Activated CD4-positive, CD25-positive, alpha-beta regulatory T cell treated with anti-CD3 and anti-CD28 coated beads, Interleukin-2, amount 50 U/mL, for 24 hours (primary cell): Measurements from ENCODE around the gene SENP3.

Experiments used
- ATAC-seq, 2 donors: fragments of 150-1000 bp; cut with Tn5 transposase; one replicate each; pipeline ENCODE4 v1.10.0; 2021; ENCODE audit warnings: mild to moderate bottlenecking in 1 of 2, moderate library complexity in 1 of 2

Gene SENP3

GRCh38 chr17:7561589-7562207 is at the start of gene SENP3:
Gene SENP3 (plus strand): TSS chr17:7561919. CDS start chr17:7563077, 1,158 bp downstream.
- peak; percentile 86 to 87 for ATAC-seq

- no peak for ATAC-seq
Measured at GRCh38 chr17:7512105-7512504, 49.6 kb upstream of the SENP3 start.

DNA sequence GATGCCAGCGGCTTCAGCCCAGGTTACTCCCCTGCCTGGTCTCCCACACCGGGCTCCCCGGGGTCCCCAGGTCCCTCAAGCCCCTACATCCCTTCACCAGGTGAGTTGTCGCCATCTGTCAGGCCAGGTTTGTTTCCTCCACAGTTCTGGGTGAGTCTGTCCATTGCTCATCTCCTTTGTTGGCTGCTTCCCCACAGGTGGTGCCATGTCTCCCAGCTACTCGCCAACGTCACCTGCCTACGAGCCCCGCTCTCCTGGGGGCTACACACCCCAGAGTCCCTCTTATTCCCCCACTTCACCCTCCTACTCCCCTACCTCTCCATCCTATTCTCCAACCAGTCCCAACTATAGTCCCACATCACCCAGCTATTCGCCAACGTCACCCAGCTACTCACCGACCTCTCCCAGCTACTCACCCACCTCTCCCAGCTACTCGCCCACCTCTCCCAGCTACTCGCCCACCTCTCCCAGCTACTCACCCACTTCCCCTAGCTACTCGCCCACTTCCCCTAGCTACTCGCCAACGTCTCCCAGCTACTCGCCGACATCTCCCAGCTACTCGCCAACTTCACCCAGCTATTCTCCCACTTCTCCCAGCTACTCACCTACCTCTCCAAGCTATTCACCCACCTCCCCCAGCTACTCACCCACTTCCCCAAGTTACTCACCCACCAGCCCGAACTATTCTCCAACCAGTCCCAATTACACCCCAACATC is 48.7 kb upstream of the SENP3 start:
- ATAC-seq = no peak

- ATAC-seq = no peak
Measured at GRCh38 chr17:7513850-7514419, 47.8 kb upstream of the SENP3 start.

DNA sequence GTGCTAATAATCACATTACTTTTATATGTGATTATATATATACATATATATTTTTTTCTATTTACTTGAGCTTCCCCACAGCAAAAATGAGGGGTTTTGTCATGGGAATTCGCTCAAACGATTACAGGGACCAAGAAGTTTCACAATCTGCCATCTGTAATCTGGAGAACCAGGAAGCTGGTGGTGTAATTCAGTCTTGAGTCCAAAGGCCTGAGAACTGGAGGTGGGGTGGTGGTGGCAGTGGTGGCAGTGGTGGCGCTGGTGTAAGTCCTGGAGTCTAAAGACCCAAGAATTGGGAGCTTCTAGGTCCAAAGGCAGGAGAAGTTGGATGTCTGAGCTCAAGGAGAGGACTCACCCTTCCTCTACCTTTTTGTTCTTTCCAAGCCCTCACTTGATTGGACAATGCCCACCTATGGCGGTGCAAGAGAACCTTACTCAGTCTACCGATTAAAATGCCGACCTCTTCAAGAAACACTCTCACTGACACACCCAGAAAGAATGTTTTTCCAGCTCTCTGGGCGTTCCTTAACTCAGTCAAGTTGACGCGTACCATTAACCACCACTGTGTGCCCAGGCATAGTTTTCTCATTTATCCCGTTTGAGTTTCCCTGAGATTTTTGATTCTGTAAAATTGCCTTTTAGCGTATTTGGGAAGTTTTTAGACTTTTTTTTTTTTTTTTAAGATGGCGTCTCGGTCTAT is 45.7 kb upstream of the SENP3 start:
- ATAC-seq = no peak

GRCh38 chr17:7523033-7523432 is 38.7 kb upstream of the SENP3 start:
- peak; percentile 38 to 64 for ATAC-seq

- ATAC-seq = no peak
Measured at GRCh38 chr17:7528842-7529241, 32.9 kb upstream of the SENP3 start.

DNA sequence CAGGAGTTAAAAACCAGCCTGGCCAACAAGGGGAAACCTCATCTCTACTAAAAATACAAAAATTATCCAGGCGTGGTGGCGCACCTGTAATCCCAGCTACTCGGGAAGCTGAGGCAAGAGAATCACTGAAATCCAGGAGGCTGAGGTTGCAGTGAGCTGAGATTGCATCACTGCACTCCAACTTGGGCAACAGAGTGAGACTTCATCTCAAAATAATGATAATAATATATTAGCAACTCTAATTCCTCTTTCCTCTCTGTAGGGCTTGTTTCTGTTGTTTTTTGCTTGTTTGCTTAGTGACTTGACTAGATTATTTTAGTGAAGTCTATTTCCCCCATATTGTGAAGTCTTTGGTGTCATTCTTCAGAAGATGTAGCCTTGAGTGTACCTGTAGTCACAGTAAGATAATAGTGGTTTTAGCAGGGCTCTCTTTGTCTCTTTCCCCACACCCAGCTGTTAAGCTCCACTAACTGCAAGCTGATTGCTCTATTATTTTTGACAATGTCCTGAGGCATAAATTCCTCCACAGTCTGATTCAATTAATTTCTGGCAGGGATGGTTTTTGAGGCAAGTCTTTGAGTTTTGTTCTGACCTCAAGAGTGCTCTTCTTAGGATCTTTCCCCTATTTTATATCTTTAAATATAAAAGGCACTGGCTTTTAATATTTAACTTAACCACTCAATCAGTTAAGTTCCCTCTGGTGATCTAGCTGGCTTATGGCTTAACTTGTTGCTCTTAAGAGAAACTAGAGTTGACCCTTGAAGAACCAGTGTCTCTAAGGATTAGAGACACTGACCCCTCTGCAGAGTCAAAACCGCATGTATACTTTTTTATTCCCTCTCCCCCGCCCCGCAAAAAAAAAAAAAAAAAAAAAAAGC is 31.5 kb upstream of the SENP3 start:
- ATAC-seq = no peak

DNA sequence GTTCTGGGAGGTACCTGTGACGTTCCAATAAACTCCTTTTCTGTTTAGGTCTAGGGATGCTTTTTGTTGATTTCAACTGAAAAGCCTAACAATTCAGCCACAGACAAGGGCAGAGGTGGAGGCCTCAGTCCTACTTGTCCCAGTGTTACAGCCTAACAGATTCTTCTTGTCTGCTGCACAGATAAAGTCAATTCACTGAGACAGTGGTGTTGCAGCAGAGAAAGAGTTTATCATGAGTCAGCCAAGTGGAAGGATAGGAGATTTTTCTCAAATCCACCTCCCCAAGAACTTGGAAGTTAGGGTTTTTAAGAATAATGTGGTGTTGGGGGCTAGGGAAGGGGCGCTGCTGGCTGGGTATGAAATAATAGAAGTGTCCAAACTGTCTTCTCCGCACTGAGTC is 23.7 kb upstream of the SENP3 start:
- no peak for ATAC-seq

GRCh38 chr17:7538891-7539545 is 22.7 kb upstream of the SENP3 start:
- no peak for ATAC-seq

DNA sequence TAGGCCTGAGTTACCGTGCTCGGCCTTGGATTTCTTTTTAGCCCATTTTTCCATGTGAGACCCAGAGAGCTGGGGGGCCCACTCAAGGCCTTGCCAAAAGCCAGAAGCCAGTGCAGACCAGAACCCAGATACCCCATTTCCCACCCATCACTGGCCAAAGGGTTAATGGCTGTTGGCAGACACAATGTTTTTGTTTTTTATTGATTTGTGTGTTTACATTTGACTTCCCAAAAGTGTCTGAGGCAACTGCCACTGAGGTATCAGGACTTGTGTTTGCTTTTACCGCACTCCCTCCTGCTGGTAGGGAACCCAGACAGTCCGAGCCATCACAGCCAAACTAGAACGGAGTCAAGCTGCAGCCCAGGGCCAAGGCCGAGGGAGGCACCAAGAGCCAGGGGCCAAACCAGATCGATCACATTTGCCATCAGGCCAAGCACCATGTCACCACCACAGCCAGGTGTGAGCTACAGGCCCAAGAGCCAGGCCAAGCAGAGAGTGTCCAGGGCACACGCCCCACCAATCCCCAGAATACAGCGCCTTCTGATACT is 20.6 kb upstream of the SENP3 start:
- ATAC-seq = no peak

DNA sequence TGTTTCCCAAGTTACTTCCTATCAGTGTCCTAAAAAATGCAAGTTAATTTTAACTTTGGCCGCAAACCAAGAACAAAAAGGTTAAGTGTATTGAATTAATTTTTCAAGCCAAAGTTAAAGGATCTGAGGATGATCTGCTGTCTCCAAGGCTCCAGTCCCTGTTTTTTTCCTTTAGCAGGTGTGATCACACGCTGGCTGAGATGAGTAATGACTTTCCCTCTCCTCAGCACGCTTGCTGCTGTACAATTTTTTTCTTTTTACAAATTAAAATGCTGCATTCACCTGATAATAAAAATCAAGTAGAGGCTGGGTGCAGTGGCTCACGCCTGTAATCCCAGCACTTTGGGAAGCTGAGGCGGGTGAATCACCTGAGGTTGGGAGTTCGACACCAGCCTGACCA is 16.8 kb upstream of the SENP3 start:
- no peak for ATAC-seq

GRCh38 chr17:7548585-7549400 is 12.9 kb upstream of the SENP3 start, which contains the start of gene TNFSF12:
Gene TNFSF12 (plus strand): TSS chr17:7549058. CDS start chr17:7549154, 96 bp downstream.
- ATAC-seq = peak; percentile 50 to 61

GRCh38 chr17:7549401-7550055 is 12.2 kb upstream of the SENP3 start:
- peak; percentile 67 for ATAC-seq

- ATAC-seq = no peak
Measured at GRCh38 chr17:7550344-7550743, 11.4 kb upstream of the SENP3 start.

DNA sequence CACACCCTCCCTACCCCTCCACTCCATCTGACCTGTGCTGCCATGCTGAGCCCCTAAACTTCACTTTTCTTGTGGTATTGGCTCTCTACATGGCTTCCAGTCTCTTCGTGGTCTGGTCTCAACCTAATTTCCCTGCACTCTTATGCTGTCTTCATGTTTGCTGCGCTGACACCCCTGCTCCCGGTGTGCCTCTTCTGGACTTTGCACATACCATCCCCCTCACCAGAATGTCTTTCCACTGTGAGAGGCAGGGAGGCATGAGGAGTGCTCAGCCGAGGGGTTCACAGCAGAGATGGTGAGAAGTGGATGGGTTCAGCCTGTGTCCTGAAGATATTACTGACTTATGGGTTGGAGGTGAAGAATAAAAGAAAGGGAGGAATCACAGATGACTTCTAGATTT is 10.3 kb upstream of the SENP3 start:
- no peak for ATAC-seq

DNA sequence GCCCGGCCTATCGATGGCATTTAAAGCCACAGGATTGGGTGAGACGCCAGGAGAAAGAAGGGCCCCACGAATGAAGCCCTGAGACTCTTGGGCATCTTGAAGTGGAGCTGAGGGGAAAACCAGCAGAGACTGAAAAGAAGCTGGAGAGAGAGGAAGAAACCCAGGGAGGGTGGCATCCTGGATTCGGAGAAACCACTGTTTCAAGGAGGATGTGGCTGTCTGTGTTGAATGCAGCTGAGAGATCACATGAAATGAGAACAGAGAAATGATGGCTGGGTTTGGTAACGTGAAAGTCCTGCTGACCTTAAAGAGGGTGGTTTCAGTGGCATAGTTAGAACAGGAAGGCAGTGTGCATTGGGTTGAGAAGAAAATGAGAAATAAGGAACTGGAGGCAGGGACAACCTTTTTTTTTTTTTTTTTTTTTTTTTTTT is 9.1 kb upstream of the SENP3 start:
- peak; percentile 50 to 58 for ATAC-seq

- ATAC-seq = no peak
Measured at GRCh38 chr17:7553356-7553755, 8.4 kb upstream of the SENP3 start.

GRCh38 chr17:7555320-7555948 is 6.3 kb upstream of the SENP3 start:
- no peak for ATAC-seq

DNA sequence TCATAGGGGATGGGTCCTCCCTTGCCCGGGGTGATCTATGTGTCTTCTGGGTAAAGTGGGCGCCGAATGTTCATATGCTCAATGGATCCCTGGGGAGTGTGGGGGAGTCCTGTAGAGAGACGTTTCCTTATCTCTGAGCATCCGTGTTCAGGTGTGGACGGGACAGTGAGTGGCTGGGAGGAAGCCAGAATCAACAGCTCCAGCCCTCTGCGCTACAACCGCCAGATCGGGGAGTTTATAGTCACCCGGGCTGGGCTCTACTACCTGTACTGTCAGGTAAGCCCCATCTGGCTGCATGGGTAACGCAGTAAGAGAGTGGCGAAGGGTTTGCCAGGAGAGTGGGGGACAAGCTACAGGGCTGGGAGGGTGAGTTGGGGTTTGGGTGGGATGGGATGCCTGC is 5.1 kb upstream of the SENP3 start:
- ATAC-seq = no peak
